H1 (cell line): ENCODE data around the gene OGFRL1. TPM values are rescaled to one million over a fixed set of nuclear protein-coding genes. Genes with fewer than 3 reads are reported as not detected.

ENCODE experiments used
- CTCF ChIA-PET: fragments of 300-600 bp; sonication (Branson Sonifier 250); formaldehyde crosslinking; loops from one replicate; lab custom pipeline; 2021; ENCODE audit not compliant: partially characterized antibody; lab: Charles Lee
- POLR2A ChIA-PET: fragments of 300-600 bp; sonication (Branson Sonifier 250); formaldehyde crosslinking; loops from one replicate; lab custom pipeline; 2021; ENCODE audit warnings: inconsistent platforms; ENCODE audit not compliant: partially characterized antibody; lab: Charles Lee
- DNase-seq, 2 experiments: peaks; one replicate each; pipeline versions ENCODE4 v3.0.0 to v3.0.0-alpha.2; 2010 to 2022; ENCODE audit warnings: low spot score in 2 of 2, low read depth in 1 of 2, mixed read lengths in 1 of 2
- FAIRE-seq: peaks from 2 replicates; lab custom pipeline; 2011; peaks lifted over from hg19 to GRCh38; lab: Jason Lieb, UNC
- H2AFZ ChIP-seq: 2 replicates; pipeline ENCODE4 v1.8.1; 2012; ENCODE audit warnings: low read length, inconsistent platforms
- H2AK5ac ChIP-seq: 2 replicates; pipeline ENCODE4 v1.6.1; 2013; ENCODE audit warnings: low read depth, low read length
- H2BK120ac ChIP-seq: replicated peaks from 2 replicates; pipeline ENCODE3; 2013; ENCODE audit warnings: low read depth, low read length, inconsistent platforms
- H2BK12ac ChIP-seq: 2 replicates; pipeline ENCODE4 v1.6.1; 2013; ENCODE audit warnings: low read depth, low read length
- H2BK15ac ChIP-seq: 2 replicates; pipeline ENCODE4 v1.6.1; 2013; ENCODE audit warnings: low read length
- H2BK20ac ChIP-seq: 2 replicates; pipeline ENCODE4 v1.6.1; 2013; ENCODE audit warnings: low read length
- H2BK5ac ChIP-seq: 2 replicates; pipeline ENCODE4 v1.6.1; 2013; ENCODE audit warnings: low read depth, low read length
- H3K14ac ChIP-seq: 2 replicates; pipeline ENCODE4 v1.6.1; 2013; ENCODE audit warnings: inconsistent platforms; ENCODE audit not compliant: insufficient read length
- H3K18ac ChIP-seq: 2 replicates; pipeline ENCODE4 v1.6.1; 2013; ENCODE audit warnings: low read length; ENCODE audit errors: extremely low read depth
- H3K23ac ChIP-seq: 2 replicates; pipeline ENCODE4 v1.6.1; 2013; ENCODE audit warnings: inconsistent platforms; ENCODE audit not compliant: insufficient read length
- H3K23me2 ChIP-seq: 2 replicates; pipeline ENCODE4 v1.6.1; 2013; ENCODE audit warnings: low read depth, low read length
- H3K27ac ChIP-seq: 2 replicates; pipeline ENCODE4 v1.6.1; 2011; ENCODE audit warnings: low read depth, low read length, inconsistent platforms
- H3K27me3 ChIP-seq, 4 experiments: replicated peaks in 1 of 4; 1 replicate in 1 of 4; 2 replicates in 3 of 4; pipeline versions ENCODE4 v1.6.1 to v1.8.1; 2011 to 2013; ENCODE audit warnings: low read length in 3 of 4, mild to moderate bottlenecking in 3 of 4, inconsistent platforms in 2 of 4, mixed read lengths in 2 of 4, moderate library complexity in 1 of 4; ENCODE audit not compliant: control insufficient read depth in 3 of 4, insufficient read depth in 3 of 4; ENCODE audit errors: extremely low read depth in 1 of 4
- H3K36me3 ChIP-seq, 4 experiments: 2 replicates each; pipeline versions ENCODE4 v1.6.1 to v1.8.1; 2011 to 2013; ENCODE audit warnings: mild to moderate bottlenecking in 4 of 4, low read length in 3 of 4, moderate library complexity in 2 of 4, control low read depth in 1 of 4, inconsistent platforms in 1 of 4; ENCODE audit not compliant: insufficient read depth in 4 of 4, control insufficient read depth in 2 of 4
- H3K4ac ChIP-seq: replicated peaks from 2 replicates; pipeline ENCODE3; 2013; ENCODE audit warnings: low read length, low read depth, mixed read lengths, inconsistent platforms; ENCODE audit not compliant: insufficient read length
- H3K4me1 ChIP-seq, 4 experiments: replicated peaks in 1 of 4; 1 replicate in 1 of 4; 2 replicates in 3 of 4; pipeline versions ENCODE4 v1.6.1 to v1.8.1; 2011 to 2013; ENCODE audit warnings: low read length in 3 of 4, inconsistent platforms in 2 of 4, mixed read lengths in 1 of 4; ENCODE audit not compliant: insufficient read depth in 4 of 4, control insufficient read depth in 3 of 4
- H3K4me2 ChIP-seq, 2 experiments: 2 replicates each; pipeline versions ENCODE4 v1.6.1 to v1.8.1; 2011 to 2013; ENCODE audit warnings: low read depth in 2 of 2, low read length in 2 of 2, control low read depth in 1 of 2, inconsistent platforms in 1 of 2, mild to moderate bottlenecking in 1 of 2; ENCODE audit not compliant: insufficient read depth in 1 of 2
- H3K4me3 ChIP-seq, 4 experiments: fragments of 200-600, 300-600 bp in 1 of 4; sonication (generic), shearing (Covaris generic), sonication (Bioruptor Twin) in 1 of 4; 2 replicates each; pipeline versions ENCODE4 v1.5.1 to v1.8.1; 2011 to 2016; ENCODE audit warnings: low read length in 4 of 4, low read depth in 3 of 4, control low read depth in 2 of 4, inconsistent platforms in 2 of 4, mild to moderate bottlenecking in 2 of 4, mixed read lengths in 1 of 4, moderate library complexity in 1 of 4; ENCODE audit not compliant: insufficient read depth in 2 of 4; ENCODE audit errors: extremely low read depth in 1 of 4
- H3K56ac ChIP-seq: replicated peaks from 2 replicates; pipeline ENCODE3; 2013; ENCODE audit warnings: low read depth, mild to moderate bottlenecking, mixed read lengths, low read length, inconsistent platforms; ENCODE audit not compliant: insufficient read length
- H3K79me1 ChIP-seq: 2 replicates; pipeline ENCODE4 v1.6.1; 2013; ENCODE audit warnings: low read depth, low read length, control low read depth
- H3K79me2 ChIP-seq, 2 experiments: 2 replicates each; pipeline versions ENCODE4 v1.6.1 to v1.8.1; 2012 to 2013; ENCODE audit warnings: low read length in 2 of 2, mild to moderate bottlenecking in 2 of 2, inconsistent platforms in 1 of 2; ENCODE audit not compliant: insufficient read depth in 2 of 2, control insufficient read depth in 1 of 2
- H3K9ac ChIP-seq, 4 experiments: replicated peaks in 1 of 4; 1 replicate in 1 of 4; 2 replicates in 3 of 4; pipeline versions ENCODE4 v1.6.1 to v1.8.1; 2011 to 2013; ENCODE audit warnings: low read depth in 3 of 4, low read length in 3 of 4, control low read depth in 2 of 4, mild to moderate bottlenecking in 2 of 4, moderate library complexity in 2 of 4, inconsistent platforms in 1 of 4; ENCODE audit errors: extremely low read depth in 1 of 4
- H3K9me3 ChIP-seq, 2 experiments: 2 replicates each; pipeline versions ENCODE4 v1.6.1 to v1.8.1; 2012 to 2013; ENCODE audit warnings: mild to moderate bottlenecking in 2 of 2, moderate library complexity in 2 of 2, control low read depth in 1 of 2, inconsistent platforms in 1 of 2, low read depth in 1 of 2, low read length in 1 of 2, mixed read lengths in 1 of 2; ENCODE audit not compliant: insufficient read depth in 2 of 2
- H4K20me1 ChIP-seq, 2 experiments: replicated peaks in 1 of 2; 2 replicates each; pipeline versions ENCODE3 to v1.8.1; 2011 to 2013; ENCODE audit warnings: inconsistent platforms in 2 of 2, low read length in 2 of 2, mild to moderate bottlenecking in 1 of 2; ENCODE audit not compliant: insufficient read depth in 2 of 2, control insufficient read depth in 1 of 2
- H4K5ac ChIP-seq: 2 replicates; pipeline ENCODE4 v1.6.1; 2013; ENCODE audit warnings: low read length, low read depth, mixed read lengths, inconsistent platforms; ENCODE audit not compliant: insufficient read length
- H4K8ac ChIP-seq: 2 replicates; pipeline ENCODE4 v1.8.0; 2013; ENCODE audit warnings: mild to moderate bottlenecking, moderate library complexity, low read length, inconsistent platforms; ENCODE audit not compliant: insufficient read depth; ENCODE audit errors: extremely low read depth
- H4K91ac ChIP-seq: replicated peaks from 2 replicates; pipeline ENCODE3; 2013; ENCODE audit warnings: low read length, mixed read lengths, inconsistent platforms; ENCODE audit not compliant: insufficient read length
- CREB1 ChIP-seq: IDR thresholded peaks from 2 replicates; pipeline ENCODE4 v1.6.1; 2012; ENCODE audit warnings: inconsistent platforms
- GTF2F1 ChIP-seq: IDR thresholded peaks from 2 replicates; pipeline ENCODE4 v1.6.1; 2012; ENCODE audit warnings: low read depth, low read length, improper control_type of control experiment, borderline replicate concordance
- NANOG ChIP-seq: IDR thresholded peaks from 2 replicates; pipeline ENCODE4 v1.6.1; 2011; ENCODE audit warnings: low read length, low read depth, mild to moderate bottlenecking, inconsistent platforms; ENCODE audit not compliant: insufficient read depth, poor library complexity, severe bottlenecking
- RFX5 ChIP-seq: IDR thresholded peaks from 2 replicates; pipeline ENCODE4 v1.6.1; 2011; ENCODE audit warnings: low read depth, low read length, improper control_type of control experiment, borderline replicate concordance
- RNF2 ChIP-seq: fragments of 200-900, 300-1000 bp; sonication (generic); IDR thresholded peaks from 2 replicates; pipeline ENCODE4 v1.7.1; 2016; ENCODE audit warnings: borderline replicate concordance, low read depth, mild to moderate bottlenecking, antibody characterized with exemption, low read length; ENCODE audit not compliant: poor library complexity, severe bottlenecking; ENCODE audit errors: missing control alignments
- SIRT6 ChIP-seq: IDR thresholded peaks from one replicate; pipeline ENCODE4 v1.7.1; 2012; ENCODE audit warnings: low read length, inconsistent platforms
- WGBS, 2 experiments: shearing (Covaris generic) in 1 of 2; methylation state at CpG; one replicate each; pipeline versions ENCODE4 v1.1.6 to v1.1.7; 2013 to 2015; ENCODE audit warnings: low lambda C conversion rate in 2 of 2, mixed read lengths in 2 of 2, inconsistent platforms in 1 of 2, low coverage in 1 of 2, missing lambda C conversion rate in 1 of 2; ENCODE audit not compliant: insufficient replicate concordance in 2 of 2, insufficient coverage in 1 of 2, insufficient read length in 1 of 2; ENCODE audit errors: extremely low coverage in 1 of 2, missing lambda C conversion rate in 1 of 2; 5-methylcytosine and 5-hydroxymethylcytosine counted together
- polyA plus RNA-seq, 7 experiments: library from polyadenylated mRNA; depleted of rRNA in 3 of 7; stranded (reverse) in 5 of 7; unstranded in 2 of 7; fragments of >200 nt in 5 of 7; fragments of 200-250 nt in 2 of 7; gene quantifications; 1 replicate in 5 of 7; 2 replicates in 1 of 7; 4 replicates in 1 of 7; pipeline versions ENCODE4 v1.2.1 to v1.2.3, GENCODE V29; 2011 to 2013; ENCODE audit warnings: missing spikeins in 2 of 7, mixed read lengths in 2 of 7
- total RNA-seq: library from RNA; stranded (reverse); fragmentation: NEBNext Ultra II Directional; extraction: Animal tissue kit (Norgen Biotek cat#: 25700); gene quantifications from 2 replicates; pipeline ENCODE4 v1.2.1, GENCODE V29; 2021

The OGFRL1 gene
- total and polyA plus RNA-seq, 2 of the 8 experiments (the other 6 are each of a cell fraction or from before 2014, with no cell fraction given) = 1.1 to 9.0 TPM

- H2AFZ ChIP-seq = no peak overlapping the region
- H3K79me2 ChIP-seq = no peaks in the 10 kb centered on the region
- H2BK20ac ChIP-seq = no peak overlapping the region
- H3K4ac ChIP-seq = no peak overlapping the region
- H3K27me3 ChIP-seq = no peaks in the 10 kb centered on the region
- H2BK120ac ChIP-seq = no peak overlapping the region
- TF ChIP-seq NANOG (no peak), CREB1 (no peak), SIRT6 (no peak), GTF2F1 (no peak), RFX5 (no peak), RNF2 (no peak)
- no peak overlapping the region for H3K9ac ChIP-seq
- no peak overlapping the region for H3K4me2 ChIP-seq
- H3K18ac ChIP-seq = no peak overlapping the region
- H2BK5ac ChIP-seq = no peak overlapping the region
- H4K20me1 ChIP-seq = no peaks in the 10 kb centered on the region
- WGBS, 2 experiments = 81% methylated on average over 3 of the region's 3 CpGs; no CpG with 5 or more reads in 1 of the 2 experiments
- H4K5ac ChIP-seq = no peak overlapping the region
- H3K4me3 ChIP-seq = no peak overlapping the region
- no peak overlapping the region for H4K91ac ChIP-seq
- H3K79me1 ChIP-seq = no peaks in the 10 kb centered on the region
- H4K8ac ChIP-seq = no peak overlapping the region
- no peak overlapping the region for H3K23ac ChIP-seq
- H3K14ac ChIP-seq = no peak overlapping the region
- ChIA-PET CTCF (no interaction called here), POLR2A (no interaction called here)
- no peak overlapping the region for H2BK12ac ChIP-seq
- no peak overlapping the region for H3K56ac ChIP-seq
- H3K23me2 ChIP-seq = no peaks in the 10 kb centered on the region; the same call in 1 of the 2 replicates
- DNase-seq (no peak), FAIRE-seq (no peak)
- no peaks in the 10 kb centered on the region for H3K9me3 ChIP-seq
- no peak overlapping the region for H2BK15ac ChIP-seq
- H3K27ac ChIP-seq = no peak overlapping the region
- H3K4me1 ChIP-seq = peaks cover 0 to 3% (median under 1%) of the 10 kb centered on the region in 4 experiments; a peak in 2 of 7 replicates
- H3K36me3 ChIP-seq = no peaks in the 10 kb centered on the region
- H2AK5ac ChIP-seq = no peak overlapping the region
Measured at GRCh38 chr6:71330501-71330900, 41.9 kb downstream of the OGFRL1 start.
